NCI-H1694 (cell line): ENCODE data around the gene ARID3B.
"Not testable (repeated sequence)": the region's sequence is repeated elsewhere in the genome, so short reads cannot be mapped to it uniquely, and the experiment has no call there.

ENCODE experiments used
- DNase-seq: peaks from one replicate; lab custom pipeline; 2025; lab: John Stamatoyannopoulos, UW

Gene ARID3B

DNA sequence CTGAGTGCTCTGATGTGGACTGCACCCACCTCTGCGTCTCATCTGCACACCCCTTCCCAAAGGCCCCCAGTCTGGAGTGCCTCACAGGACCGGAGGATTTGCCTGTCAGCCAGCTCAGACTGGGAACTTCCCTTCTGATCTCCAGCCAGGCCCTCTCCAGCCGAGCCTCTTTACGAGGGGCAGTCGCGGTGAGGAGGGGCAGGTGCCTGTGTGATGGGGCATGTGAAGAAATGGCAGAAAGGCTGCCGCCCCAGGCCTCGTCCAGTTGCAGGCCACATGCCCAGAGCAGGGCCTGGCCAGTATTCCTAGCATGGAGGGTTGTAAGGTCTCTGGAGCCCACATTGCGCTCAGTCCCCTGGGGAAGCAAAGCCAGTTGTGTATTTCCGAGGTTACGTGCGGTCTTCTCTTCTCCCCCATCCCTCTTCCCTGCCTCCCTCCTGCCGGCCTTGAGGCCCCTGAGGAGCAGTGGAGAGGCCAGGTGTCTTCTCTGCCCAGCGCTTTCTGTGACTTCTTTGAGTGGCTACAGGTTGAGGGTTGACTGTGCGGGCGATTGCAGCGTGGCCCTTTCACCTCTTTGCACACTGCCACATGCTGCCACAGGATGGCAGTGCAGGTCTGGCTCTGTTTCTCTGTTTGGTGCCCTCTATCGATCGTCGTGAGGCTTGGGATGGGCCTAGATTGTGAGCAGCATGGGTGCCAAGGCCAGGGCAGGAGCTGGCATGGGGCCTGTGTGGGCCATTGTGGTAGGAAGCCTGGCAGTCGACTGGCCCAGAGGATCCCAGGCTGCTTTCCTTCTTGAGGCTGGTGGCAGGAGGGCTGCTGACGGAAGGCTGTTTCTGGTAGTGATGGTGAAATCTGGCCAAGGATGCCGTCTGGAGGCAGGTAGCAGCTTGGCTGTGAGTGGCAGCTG, 79.9 kb downstream of the ARID3B start:
- peak; percentile 69 for DNase-seq

DNA sequence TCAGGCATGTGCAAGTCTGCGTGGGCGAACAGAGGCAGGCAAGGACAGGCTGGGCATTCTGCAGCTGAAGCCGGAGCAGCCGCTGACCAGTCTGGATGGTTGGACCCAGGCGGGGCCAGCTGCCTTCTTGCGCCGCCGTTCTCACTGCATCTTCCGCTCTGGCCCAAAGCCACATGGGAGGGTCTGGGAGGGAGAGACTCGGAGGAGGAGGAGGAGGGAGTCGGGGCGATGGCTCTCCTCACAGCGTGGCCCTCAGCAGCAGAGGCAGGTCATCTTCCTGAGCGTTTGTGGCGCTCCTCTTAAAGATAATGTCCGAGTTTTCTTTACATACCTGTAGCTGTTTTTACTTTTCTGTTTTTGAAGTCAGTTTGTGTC, 80.5 kb downstream of the ARID3B start:
- DNase-seq, result no peak

DNA sequence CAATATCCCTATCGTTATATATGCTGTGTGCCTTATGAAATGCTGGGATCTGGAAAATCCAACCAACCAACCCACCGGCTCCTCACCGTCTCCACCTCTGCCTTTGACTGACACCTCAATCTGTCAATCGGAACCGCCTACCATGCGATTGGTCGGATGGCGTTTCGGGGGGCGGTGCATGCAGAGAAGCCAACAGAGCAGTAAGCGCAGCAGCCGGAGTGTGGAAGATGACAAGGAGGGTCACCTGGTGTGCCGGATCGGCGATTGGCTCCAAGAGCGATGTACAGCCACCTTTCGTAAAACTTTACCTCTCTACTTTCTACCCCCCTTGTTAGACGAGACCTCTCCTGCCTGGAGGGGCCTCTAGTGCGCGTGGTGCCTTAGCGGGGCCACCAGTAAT, 80.9 kb downstream of the ARID3B start:
- DNase-seq, result no peak

DNA sequence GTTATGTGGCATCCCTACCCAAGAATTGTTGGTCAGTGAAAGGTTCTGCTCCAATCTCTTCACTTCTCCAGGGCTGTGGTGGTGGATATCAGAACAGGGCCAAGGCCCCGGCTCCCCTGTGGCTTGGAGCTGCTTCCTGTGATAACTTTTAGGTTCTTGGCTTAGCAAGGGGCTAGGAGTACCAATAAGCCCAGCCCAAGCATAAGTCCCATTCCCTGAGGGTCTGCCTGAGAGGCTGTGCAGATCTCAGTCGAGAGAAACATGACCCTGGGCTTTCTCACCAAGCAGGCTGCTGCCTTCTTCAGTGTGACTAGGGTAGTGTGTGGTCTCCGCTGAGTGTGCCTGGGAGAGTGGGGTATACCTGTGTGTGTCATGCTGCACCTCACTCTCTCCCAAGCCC, 81.7 kb downstream of the ARID3B start:
- no peak for DNase-seq

DNA sequence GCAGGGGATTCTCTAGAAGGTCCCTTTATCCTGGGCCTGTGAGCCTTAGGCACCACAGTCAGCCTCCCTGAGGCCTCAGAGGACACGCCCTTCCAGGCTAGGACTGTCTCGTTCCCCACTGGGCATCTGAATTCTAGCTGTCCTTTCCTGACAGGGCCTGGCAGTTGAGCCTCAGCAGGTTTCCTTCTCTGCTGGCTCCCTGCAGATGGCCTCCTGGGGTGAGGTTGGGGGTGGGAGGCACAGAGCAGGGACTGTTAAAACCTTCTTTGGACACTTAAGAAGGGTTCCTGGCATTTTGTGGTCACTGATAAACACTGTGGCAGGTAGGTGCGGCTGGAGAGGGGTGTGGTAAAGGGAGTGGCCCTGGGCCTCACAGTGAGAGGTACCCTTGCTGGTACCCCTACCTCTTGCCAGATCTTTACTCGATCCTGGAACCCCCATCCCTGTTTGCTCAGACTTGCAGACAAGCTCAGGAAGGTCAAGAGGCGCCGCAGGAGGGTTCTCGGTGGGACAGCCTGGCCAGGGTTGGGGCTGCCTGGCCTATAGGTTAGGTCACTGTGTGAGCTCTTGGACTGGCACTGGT, 83.1 kb downstream of the ARID3B start:
- DNase-seq, result no peak

DNA sequence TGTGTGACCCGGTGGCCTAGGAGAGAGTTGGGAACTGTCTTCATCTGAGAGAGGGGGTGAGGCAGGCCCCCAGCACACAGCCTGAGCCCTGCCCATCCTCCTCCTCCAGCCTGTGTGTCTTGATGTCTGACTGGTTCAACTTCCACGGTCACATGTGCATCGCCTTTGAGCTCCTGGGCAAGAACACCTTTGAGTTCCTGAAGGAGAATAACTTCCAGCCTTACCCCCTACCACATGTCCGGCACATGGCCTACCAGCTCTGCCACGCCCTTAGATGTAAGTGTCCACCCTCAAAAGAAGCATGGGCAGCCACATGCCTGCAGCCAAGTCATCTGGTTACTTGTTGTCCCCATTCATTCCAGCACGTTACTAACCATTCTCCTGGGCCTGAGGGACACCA, 84.7 kb downstream of the ARID3B start:
- DNase-seq, result no peak

DNA sequence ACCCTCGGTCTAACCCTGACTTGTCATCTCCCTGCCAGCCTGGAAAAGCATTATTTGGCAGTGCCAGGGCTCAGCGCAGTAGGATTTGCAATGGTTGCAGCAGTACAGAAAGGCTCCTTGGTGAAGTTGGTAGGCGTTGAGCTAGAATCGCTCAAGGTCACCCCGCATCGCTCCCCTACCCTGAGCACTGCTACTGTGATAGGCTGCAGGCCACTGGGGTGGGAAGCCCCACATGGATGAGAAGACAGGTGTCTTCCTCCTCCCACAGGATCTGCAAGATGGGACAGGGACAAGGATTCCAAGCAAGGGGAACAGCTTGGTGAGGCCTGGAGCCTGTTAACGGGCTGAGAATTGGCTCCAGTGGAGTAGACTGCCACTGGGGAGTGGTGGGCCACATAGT, 85.3 kb downstream of the ARID3B start:
- DNase-seq, result no peak

DNA sequence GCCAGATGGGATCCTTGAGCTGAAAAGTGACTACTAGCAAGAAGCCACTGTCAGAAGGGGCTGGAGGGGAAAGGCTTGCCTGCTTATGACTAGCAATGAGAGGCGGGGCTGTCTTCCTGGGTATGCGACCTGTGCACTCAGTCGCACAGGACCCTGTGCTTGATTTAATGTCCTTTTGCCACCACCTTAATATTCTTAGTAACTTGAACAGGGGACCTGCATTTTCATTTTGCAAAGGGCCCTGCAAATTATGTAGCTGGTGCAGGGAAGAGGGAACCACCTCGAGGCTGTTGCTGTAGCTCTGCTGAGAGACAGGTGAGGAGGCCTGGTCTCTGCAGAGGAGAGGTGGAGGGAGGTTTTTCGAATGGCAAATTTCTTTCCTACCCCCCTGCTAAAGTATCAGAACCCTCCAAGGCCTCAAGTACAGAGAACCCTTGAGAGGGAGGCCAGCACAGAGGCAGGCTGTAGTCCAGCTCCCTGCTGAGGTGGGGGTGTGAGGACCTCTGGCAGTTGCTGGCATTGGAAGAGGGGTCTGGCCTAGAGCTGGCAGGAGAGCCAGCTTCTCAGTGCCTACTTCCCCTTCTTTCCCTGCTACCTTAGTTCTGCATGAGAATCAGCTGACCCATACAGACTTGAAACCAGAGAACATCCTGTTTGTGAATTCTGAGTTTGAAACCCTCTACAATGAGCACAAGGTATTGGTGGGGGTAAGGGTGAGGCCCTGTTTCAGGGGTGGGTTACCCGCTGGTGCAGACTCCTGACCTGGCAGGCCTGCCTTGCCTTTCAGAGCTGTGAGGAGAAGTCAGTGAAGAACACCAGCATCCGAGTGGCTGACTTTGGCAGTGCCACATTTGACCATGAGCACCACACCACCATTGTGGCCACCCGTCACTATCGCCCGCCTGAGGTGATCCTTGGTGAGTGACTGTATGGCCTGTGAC, 86.0 kb downstream of the ARID3B start:
- no peak for DNase-seq

DNA sequence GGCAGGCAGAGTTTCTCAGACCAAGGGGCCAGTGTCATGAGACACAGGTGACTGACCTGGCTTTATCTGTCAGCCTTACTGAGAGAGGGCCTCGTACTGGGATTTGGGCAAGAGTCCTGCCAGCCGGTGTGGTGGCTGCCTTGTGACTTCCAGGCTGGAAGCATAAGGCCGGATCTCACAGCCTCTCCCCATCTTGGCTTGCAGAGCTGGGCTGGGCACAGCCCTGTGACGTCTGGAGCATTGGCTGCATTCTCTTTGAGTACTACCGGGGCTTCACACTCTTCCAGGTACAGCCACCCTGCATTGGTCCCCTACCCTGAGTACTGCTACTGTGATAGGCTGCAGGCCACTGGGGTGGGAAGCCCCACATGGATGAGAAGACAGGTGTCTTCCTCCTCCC, 86.7 kb downstream of the ARID3B start:
- DNase-seq, result no peak

DNA sequence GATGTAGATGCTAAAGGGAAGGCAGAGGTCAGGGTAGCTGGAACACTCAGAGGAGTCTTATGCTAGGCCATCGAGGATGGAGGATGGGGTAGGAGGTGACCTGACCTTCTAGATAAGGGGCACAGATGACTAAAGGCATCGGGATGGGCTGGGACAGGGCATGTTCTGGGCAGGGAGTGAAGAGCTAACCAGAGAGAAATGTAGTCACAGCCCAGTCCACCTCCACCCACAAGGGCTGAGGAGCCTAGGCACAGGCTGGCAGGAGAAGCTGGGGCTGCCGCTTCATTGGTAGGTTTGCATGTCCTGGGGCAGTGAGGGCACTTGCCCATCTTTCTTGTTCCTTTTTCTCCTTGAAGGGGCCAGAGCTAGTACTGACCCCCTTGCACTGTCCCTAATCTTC, 87.2 kb downstream of the ARID3B start:
- DNase-seq, result no peak

DNA sequence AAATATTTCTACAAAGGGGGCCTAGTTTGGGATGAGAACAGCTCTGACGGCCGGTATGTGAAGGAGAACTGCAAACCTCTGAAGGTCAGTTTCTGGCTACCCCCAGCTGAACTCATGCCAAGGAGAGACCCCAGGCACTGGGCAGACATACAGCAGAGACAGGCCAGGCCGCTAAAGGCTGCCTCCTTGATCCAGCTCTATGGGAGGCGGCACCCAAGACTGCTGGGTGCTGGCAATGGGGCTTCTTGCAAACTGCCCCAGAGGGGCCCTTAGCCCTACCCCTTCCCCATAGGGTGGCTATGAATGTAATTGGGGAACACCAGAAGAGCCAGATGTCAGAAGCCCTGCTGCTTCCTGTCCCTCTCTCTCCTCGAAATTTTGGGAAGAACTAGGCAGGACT, 87.9 kb downstream of the ARID3B start:
- DNase-seq, result no peak

DNA sequence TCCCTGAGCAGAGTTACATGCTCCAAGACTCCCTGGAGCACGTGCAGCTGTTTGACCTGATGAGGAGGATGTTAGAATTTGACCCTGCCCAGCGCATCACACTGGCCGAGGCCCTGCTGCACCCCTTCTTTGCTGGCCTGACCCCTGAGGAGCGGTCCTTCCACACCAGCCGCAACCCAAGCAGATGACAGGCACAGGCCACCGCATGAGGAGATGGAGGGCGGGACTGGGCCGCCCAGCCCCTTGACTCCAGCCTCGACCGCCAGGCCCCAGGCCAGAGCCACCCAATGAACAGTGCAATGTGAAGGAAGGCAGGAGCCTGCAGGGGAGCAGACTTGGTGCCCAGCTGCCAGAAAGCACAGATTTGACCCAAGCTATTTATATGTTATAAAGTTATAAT, 88.7 kb downstream of the ARID3B start:
- DNase-seq, result not testable (repeated sequence)

DNA sequence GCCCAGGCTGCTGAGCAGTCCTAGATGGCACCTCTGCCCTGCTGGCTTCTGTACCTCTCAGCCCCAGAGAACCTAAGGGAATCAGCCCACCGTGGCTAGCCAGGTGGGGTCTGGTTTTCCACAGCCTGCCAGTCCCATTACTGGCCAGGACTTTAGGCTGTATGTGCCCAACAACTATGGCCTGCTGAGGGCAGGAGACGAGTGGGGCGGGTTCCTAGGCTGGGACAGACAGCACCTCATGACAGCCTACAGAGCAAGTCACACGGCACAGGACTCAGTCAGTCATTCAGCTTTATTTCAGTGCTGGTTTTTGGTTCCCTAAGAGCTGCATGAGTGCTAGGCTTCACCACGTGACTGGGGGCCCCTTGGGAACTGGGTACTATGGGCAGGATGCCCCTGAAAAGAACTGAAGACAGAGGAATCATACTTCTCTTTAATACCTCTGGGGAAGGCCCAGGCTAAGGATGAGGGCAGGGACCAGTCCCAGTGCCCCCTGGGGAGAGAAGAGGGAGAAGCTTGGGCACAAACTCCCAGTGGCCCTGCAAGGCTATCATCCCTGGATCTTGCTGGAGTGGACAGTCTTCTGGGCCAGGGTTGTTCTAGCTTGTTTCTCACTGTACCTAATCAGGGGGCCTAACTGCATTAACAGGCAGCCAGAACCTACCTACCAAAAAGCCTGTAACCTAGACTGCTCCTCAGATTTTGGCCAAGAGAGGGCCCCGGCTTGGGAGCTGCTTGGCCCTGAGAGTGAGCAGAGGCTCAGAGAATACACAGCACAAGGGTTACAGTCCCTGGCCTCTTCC, 89.5 kb downstream of the ARID3B start:
- no peak for DNase-seq

DNA sequence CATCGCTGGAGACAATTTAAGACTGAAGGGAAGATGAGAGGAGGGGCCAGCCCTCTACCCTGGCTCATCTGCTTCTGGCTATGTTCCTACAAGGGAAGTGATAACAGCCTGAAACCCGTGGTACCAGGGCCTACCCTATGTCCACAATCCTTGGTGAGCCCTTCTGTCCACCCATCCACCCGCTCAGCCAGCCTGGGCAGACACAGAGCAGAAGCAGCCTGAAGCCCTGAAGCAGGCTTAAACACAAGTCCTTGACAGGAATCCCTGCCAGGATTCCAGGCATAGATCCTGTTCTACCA, 90.0 kb downstream of the ARID3B start:
- DNase-seq, result no peak

DNA sequence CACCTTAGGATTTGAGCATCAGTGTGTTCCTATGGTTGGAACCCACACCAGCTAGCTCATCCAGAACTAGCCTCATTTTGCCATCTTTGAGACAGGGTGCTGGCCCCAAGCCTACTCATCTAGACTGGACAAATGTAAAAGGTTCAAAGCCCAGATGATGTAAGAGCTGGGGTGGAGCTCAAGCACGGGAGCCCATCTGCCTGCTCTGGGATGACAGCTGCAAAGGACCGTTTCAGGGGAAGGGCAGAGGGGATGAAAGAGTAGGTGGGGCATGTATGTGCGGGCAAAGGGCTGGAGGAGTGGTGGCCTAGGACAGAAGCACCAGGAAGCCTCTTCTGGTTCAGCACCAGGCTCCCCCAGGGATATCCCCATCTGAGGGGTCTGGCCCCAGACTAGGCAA, 90.4 kb downstream of the ARID3B start:
- DNase-seq, result no peak

DNA sequence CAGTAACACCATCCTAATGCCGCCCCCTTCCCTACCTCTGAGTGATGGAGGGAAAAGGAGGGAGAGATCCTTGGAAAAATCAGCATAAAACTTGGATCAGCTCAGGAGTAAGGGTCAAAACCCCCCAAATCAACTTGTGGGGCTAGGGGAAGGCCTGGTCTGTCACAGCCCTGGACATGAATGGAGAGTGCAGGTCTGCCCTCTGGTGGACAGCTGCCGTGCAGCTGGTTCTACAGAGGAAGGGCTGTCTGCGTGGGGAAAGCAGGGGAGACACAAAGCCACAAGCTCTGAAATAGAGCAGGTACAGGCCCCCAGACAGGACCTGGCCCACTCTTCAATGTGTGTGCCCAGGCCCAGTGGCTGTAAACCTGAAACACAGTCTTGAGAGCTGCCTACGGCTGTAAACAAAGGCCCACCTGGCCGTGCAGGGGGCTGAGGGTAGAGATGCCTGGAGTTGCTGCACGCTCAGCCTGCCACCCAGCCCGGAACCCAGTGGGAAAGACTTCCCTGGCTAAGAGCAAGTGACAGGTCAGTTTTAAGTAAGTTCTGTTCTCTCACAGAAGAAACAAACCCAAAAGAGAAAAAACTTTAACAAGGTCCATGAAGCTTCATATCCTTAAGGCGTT, 91.0 kb downstream of the ARID3B start:
- DNase-seq, result no peak

DNA sequence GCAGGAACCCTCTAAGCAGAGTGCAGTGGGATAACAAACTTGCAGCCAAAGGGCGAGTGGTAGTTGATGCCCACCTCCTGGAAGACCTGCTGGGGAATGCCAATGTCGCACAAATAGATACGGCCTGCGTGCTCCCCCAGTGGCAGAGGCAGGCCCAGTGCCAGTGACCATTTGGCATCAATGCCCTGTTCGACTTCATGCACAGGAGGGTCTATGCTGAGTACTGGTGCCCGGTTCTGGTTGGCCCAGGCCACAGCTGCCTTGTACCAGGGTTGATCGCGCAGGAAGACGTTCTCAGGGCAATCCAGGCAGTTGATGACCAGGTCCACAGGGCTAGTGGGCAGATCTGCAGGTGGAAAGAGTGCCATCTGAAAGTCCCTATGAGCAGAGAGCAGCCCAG, 91.6 kb downstream of the ARID3B start:
- no peak for DNase-seq

DNA sequence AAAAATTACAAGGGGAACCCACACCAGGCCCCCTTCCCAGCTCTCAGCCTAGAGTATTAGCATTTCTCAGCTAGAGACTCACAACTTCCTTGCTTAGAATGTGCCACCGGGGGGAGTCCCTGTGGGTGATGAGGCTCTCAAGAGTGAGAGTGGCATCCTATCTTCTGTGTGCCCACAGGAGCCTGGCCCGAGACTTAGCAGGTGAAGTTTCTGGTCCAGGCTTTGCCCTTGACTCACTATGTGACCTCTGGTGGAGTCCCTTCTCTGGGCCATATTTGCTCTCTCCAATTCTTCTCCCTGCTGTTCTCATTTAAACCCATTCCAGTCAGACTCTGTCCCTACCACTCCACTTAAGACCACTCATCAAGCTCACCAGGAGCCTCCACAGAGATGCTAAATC, 92.8 kb downstream of the ARID3B start:
- DNase-seq, result no peak

DNA sequence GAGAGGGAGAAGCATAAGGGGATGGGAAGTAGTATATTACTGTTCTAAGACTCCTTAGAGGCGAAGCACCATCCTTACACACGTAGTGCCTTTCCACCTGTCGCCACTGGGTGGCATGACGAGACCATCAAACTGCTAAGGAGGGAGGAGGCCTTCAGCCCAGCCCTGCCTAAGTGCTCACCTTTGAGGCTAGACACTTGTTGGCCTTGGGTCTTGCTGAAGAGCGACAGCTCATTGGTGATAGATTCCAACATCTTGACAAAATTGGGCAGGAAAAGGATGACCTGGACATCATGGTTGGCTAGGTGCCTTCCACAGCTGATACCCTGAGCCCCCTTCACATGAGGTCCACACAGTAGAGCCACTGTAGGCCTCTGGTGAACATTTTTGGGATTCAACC, 94.2 kb downstream of the ARID3B start:
- DNase-seq, result peak; percentile 34

DNA sequence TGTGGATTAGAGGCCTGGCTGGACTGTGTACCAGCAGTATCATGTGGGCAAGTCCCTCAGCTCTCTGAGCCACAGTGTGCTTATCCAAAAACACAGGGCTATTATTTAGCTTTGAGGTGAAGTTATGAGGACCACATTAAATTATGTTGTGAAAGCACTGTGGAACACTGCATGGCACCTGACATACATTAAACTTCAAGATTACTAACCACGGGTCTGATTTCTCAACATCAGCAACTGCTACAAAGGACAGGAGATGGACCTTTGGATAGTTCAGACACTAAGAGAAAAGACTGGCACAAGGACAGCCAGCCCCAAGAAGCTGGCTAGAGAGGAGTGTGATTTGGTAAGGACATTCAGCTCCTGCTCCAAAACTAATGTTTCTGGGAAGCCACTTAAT, 96.0 kb downstream of the ARID3B start:
- no peak for DNase-seq

DNA sequence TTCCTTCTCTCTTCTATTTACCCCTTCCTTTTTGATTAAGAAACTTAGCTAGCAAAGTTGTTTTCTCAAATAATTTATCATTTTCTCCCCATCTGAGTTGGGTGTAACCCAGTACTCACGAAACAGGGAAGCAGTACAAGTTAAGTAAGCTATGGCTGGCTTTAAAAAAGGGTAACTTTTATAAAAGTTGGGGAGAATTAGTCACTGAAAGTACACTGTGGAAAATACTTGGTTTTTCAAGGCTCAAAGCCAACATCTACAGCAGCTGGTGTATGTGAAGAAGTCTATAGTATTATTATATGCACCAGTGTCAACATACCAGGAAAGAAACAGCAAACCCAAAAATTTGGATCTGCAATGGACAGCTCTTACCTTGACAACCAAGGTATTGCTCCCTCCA, 100.1 kb downstream of the ARID3B start:
- no peak for DNase-seq

DNA sequence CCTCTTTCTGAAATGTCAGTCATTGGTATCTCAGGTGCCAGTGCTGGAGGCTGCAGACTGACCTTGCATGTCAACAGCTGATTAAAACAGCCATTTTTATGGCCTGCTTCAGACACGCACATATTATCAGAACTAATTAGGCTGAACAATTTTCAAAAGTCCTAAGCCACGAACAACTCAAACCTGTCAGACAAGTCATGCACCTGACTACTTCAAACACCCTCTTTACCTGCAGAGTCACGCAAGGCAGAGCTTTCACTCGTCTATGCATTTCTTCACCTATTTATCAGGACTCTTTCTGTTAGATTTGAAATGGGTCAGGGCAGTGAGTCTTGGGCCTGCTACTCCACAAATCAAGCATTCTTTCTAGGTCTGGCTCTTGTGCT, 101.3 kb downstream of the ARID3B start:
- DNase-seq, result no peak
